VCaP (cell line): Measurements from ENCODE around the gene COX10.

ENCODE experiments used
- H3K27ac ChIP-seq: fragments of 450-650 bp; 2 replicates; pipeline ENCODE4 v1.5.1; 2017
- CTCF ChIP-seq: fragments of 450-650 bp; conservative IDR thresholded peaks from 2 replicates; pipeline ENCODE4 v1.5.1; 2017; ENCODE audit warnings: mild to moderate bottlenecking, moderate library complexity

COX10 gene

GRCh38 chr17:14204546-14204945 is 135.2 kb downstream of the COX10 start:
- H3K27ac ChIP-seq: no peak overlapping the region
- no peak for TF ChIP-seq CTCF

DNA sequence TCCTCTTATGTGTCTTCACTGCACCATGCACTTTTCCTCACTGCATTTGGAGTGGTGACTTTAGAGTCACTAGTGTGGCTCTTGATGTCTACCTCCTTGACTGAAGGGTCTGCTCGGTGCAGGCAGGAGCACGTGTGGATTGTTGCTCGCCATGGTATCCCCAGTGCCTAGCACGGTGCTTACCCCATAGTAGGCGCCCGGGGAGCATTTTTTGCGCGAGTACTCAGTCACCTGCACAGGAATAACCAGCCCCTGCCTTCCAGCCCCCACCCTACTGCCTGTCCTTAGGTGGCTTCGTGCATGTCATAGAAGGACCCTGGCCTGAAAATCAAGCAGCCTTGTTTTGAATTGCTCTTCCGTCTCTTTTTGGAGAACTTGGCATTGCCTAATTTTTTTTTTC is 136.1 kb downstream of the COX10 start:
- TF ChIP-seq CTCF: no peak
- peak overlapping the region; percentile 62 for H3K27ac ChIP-seq

- peak overlapping the region; percentile 62 for H3K27ac ChIP-seq
- TF ChIP-seq CTCF: no peak
Measured at GRCh38 chr17:14205992-14206461, 136.7 kb downstream of the COX10 start.

DNA sequence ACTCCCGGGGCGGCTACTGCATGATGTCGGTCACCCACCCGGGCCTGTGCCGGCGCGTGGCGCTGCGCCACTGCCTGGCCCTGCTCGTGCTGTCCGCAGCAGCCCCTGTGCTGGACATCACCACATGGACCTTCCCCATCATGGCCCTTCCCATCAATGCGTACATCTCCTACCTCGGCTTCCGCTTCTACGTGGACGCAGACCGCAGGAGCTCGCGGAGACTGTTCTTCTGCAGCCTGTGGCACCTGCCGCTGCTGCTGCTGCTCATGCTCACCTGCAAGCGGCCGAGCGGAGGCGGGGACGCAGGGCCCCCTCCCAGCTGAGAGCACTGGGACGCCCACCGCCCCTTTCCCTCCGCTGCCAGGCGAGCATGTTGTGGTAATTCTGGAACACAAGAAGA is 137.6 kb downstream of the COX10 start:
- TF ChIP-seq CTCF: no peak

GRCh38 chr17:14207791-14208190 is 138.5 kb downstream of the COX10 start:
- TF ChIP-seq CTCF: no peak
- no peak overlapping the region for H3K27ac ChIP-seq

More for the DNA sequence above, 137.6 kb downstream of the COX10 start:
- peak overlapping the region; percentile 62; the same call in 1 of the 2 replicates for H3K27ac ChIP-seq

GRCh38 chr17:14209215-14209614 is 139.9 kb downstream of the COX10 start:
- H3K27ac ChIP-seq: no peak overlapping the region
- TF ChIP-seq CTCF: no peak

DNA sequence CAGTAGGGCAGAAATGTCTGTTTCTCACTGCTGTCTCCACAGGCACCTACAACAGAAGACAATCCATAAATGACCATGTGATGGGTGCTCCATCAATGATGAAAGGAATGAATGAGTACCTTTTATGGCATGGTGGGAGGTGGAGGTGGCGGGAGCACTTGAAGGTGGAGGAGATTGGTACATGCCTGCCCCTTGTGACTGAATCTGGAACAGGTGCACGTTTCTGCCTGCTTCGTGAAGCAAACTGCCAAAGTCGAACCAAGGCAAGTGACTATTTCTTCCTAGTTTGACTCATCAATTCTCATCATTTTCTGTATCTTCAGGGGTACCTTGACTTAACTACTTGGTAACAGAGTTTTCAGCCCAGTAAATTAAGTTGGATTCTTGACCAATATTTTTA is 141.9 kb downstream of the COX10 start:
- no peak overlapping the region for H3K27ac ChIP-seq
- no peak for TF ChIP-seq CTCF

DNA sequence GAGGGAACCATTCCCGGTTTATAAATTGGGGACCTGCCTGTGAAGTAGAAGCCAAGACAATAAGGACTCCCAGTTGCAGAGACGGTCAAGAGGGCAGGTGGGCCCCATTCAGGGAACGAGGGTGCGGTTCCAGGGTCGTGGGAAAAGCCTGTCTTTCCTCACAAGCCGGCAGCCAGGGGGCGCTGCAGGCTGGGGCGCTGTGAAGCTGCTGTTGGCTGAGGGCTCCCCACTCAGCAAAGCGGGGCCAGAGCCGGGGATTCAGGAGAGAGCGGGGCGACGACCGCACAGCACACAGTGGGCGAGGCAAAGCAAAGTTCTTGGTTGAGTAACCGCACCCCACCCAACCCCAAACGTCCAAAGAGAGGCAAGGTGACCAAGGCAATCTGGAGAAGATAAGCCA is 142.5 kb downstream of the COX10 start:
- no peak for TF ChIP-seq CTCF
- no peak overlapping the region for H3K27ac ChIP-seq
